Naive thymus-derived CD8-positive, alpha-beta T cell (primary cell): ENCODE results near the gene IDH2. TPM values are rescaled to one million over a fixed set of nuclear protein-coding genes. Genes with fewer than 3 reads are reported as not detected.
A peak's percentile ranks its signal among the peaks of the same experiment; 100 is the strongest.

Experiments
- ATAC-seq, 2 donors: fragments of 150-1000 bp; cut with Tn5 transposase in 1 of 2; sonication (Bioruptor Pico), chemical (Tn5 transposase) in 1 of 2; 1 replicate in 1 of 2; 2 replicates in 1 of 2; pipeline ENCODE4 v1.10.0; 2021; ENCODE audit warnings: mild to moderate bottlenecking in 2 of 2, moderate library complexity in 2 of 2
- POLR2A ChIA-PET: fragments of 350-600 bp; sonication (Branson Sonifier 250); formaldehyde crosslinking; loops from one replicate; lab custom pipeline; 2021; ENCODE audit warnings: antibody characterized with exemption; lab: Charles Lee
- DNase-seq, 10 donors: peaks; one replicate each; pipeline versions ENCODE4 v3.0.0 to v3.0.0-alpha.2; 2020 to 2022
- H3K27ac Mint-ChIP-seq, 10 donors: one replicate each; pipeline ENCODE4 v1.8.0; 2020 to 2022; ENCODE audit warnings: mild to moderate bottlenecking in 10 of 10, mixed read lengths in 10 of 10, moderate library complexity in 4 of 10, inconsistent platforms in 1 of 10
- H3K27me3 Mint-ChIP-seq, 5 donors: one replicate each; pipeline ENCODE4 v1.8.0; 2021 to 2022; ENCODE audit warnings: mixed read lengths in 5 of 5
- H3K36me3 Mint-ChIP-seq, 3 donors: one replicate each; pipeline ENCODE4 v1.8.0; 2020 to 2022; ENCODE audit warnings: mixed read lengths in 3 of 3, mild to moderate bottlenecking in 2 of 3, inconsistent platforms in 1 of 3
- H3K4me1 Mint-ChIP-seq, 4 donors: one replicate each; pipeline ENCODE4 v1.8.0; 2021 to 2022; ENCODE audit warnings: mixed read lengths in 4 of 4
- H3K4me3 Mint-ChIP-seq, 10 donors: one replicate each; pipeline ENCODE4 v1.8.0; 2020 to 2022; ENCODE audit warnings: mild to moderate bottlenecking in 10 of 10, mixed read lengths in 10 of 10, moderate library complexity in 6 of 10, inconsistent platforms in 1 of 10
- H3K9me3 Mint-ChIP-seq, 9 donors: one replicate each; pipeline ENCODE4 v1.8.0; 2020 to 2022; ENCODE audit warnings: mixed read lengths in 9 of 9, mild to moderate bottlenecking in 3 of 9, inconsistent platforms in 1 of 9, moderate library complexity in 1 of 9
- polyA plus RNA-seq, 3 donors: library from polyadenylated mRNA; unstranded; fragments of 300-500 nt; fragmentation: Illumina TruSeq; gene quantifications; one replicate each; pipeline ENCODE4 v1.2.3, GENCODE V29; 2021
- total RNA-seq, 8 experiments: library from RNA in 2 of 8; stranded (reverse) in 2 of 8; gene quantifications; one replicate each; pipeline ENCODE4 v1.2.3 and lab custom pipeline; 2021 to 2026

The IDH2 gene
- total and polyA plus RNA-seq, 5 experiments from 2014 or later, result 26.9 to 97.7 (median 71.5) TPM

DNA sequence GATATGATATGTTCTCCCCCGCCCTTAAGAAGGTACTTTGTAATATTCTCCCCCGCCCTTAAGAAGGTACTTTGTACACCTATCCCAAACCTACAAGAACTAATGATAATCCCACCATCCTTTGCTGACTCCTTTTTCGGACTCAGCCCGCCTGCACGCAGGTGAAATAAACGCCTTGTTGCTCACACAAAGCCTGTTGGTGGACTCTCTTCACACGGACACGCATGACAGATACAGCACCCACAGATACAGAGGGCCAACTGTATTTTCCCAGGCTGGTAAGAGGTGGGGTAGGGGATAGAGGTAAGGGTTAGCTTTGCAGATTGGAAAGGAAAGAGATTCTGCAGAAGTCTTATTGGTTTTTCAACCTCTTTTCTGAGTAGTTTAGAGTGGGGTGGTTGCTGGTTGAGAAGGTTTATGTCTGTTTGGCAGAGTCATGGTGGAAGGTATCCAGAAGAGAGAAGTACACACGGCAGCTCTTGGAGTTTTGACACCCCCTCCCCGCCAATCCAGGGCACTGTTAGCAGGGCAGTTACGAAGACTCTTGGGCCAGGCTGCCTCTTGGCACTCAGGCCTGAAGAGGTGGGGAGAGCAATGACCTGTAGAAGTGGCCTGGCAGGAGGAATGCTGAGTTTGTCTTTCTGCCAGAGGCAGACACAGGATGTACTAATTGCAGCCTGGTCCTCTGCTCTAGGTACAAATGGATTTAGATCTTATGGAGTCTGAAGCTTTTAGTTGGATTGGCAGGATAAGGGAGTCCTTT, 36.0 kb upstream of the IDH2 start:
- POLR2A ChIA-PET, result no interaction called here
- Mint-ChIP-seq H3K27ac (no peak overlapping the region), H3K27me3 (peaks cover 0 to 1% (median 0%) of the 10 kb centered on the region in 5 donors), H3K4me1 (peaks cover 0 to 28% (median 21%) of the 10 kb centered on the region in 4 donors), H3K36me3 (peaks cover 0 to 5% (median 0%) of the 10 kb centered on the region in 3 donors), H3K9me3 (peaks cover 0 to 16% (median 0%) of the 10 kb centered on the region in 9 donors), H3K4me3 (no peak overlapping the region)
- DNase-seq (no peak), ATAC-seq (no peak)

GRCh38 chr15:90132437-90132836, 30.2 kb upstream of the IDH2 start:
- POLR2A ChIA-PET, result no interaction called here
- peaks cover 0 to 3% (median 0%) of the 10 kb centered on the region in 4 donors for H3K4me1 Mint-ChIP-seq
- H3K27me3 Mint-ChIP-seq, result peaks cover 1 to 8% (median 3%) of the 10 kb centered on the region in 5 donors
- no peaks in the 10 kb centered on the region for H3K36me3 Mint-ChIP-seq
- DNase-seq (no peak), ATAC-seq (no peak)
- no peak overlapping the region for H3K27ac Mint-ChIP-seq
- H3K9me3 Mint-ChIP-seq, result peaks cover 0 to 3% (median 0%) of the 10 kb centered on the region in 9 donors
- H3K4me3 Mint-ChIP-seq, result no peak overlapping the region

DNA sequence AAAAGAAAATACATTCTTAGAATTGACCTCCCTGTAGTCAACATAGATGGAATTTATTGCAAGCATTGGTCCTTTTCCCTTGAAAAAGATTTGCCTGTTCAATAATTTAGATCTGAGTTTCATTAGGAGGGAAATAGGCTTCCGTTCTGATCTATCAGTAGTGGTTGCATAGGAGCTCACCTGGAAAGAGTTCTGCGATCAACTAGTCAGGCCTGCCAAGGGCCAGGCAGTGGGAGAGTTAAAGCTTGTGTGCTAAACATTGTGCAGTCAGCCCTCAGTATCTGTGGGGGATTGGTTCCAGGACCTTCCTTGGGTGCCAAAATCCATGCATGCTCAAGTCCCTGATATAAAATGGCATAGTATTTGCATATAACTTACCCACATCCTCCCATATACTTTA, 29.6 kb upstream of the IDH2 start:
- Mint-ChIP-seq H3K36me3 (no peaks in the 10 kb centered on the region), H3K4me3 (no peak overlapping the region), H3K27ac (no peak overlapping the region), H3K27me3 (peaks cover 1 to 8% (median 4%) of the 10 kb centered on the region in 5 donors), H3K9me3 (peaks cover 0 to 3% (median 0%) of the 10 kb centered on the region in 9 donors), H3K4me1 (peaks cover 0 to 3% (median 0%) of the 10 kb centered on the region in 4 donors)
- ATAC-seq (no peak), DNase-seq (no peak)
- POLR2A ChIA-PET, result no interaction called here

GRCh38 chr15:90130291-90130690, 28.0 kb upstream of the IDH2 start:
- peaks cover 0 to 3% (median 0%) of the 10 kb centered on the region in 4 donors for H3K4me1 Mint-ChIP-seq
- peaks cover 0 to 3% (median 0%) of the 10 kb centered on the region in 9 donors for H3K9me3 Mint-ChIP-seq
- POLR2A ChIA-PET, result no interaction called here
- peaks cover 3 to 16% (median 4%) of the 10 kb centered on the region in 5 donors for H3K27me3 Mint-ChIP-seq
- DNase-seq (no peak), ATAC-seq (no peak)
- no peak overlapping the region for H3K27ac Mint-ChIP-seq
- no peak overlapping the region for H3K4me3 Mint-ChIP-seq
- no peaks in the 10 kb centered on the region for H3K36me3 Mint-ChIP-seq

- H3K4me3 Mint-ChIP-seq, result no peak overlapping the region
- no peak overlapping the region for H3K27ac Mint-ChIP-seq
- H3K27me3 Mint-ChIP-seq, result peaks cover 1 to 17% (median 4%) of the 10 kb centered on the region in 5 donors
- DNase-seq (no peak), ATAC-seq (no peak)
- peaks cover 0 to under 1% (median 0%) of the 10 kb centered on the region in 4 donors for H3K4me1 Mint-ChIP-seq
- no peaks in the 10 kb centered on the region for H3K36me3 Mint-ChIP-seq
- H3K9me3 Mint-ChIP-seq, result no peaks in the 10 kb centered on the region
- POLR2A ChIA-PET, result no interaction called here
These were observed 24.5 kb upstream of the IDH2 start for GRCh38 chr15:90126596-90127435.

GRCh38 chr15:90126022-90126421, 23.8 kb upstream of the IDH2 start:
- H3K27me3 Mint-ChIP-seq, result peaks cover 1 to 17% (median 5%) of the 10 kb centered on the region in 5 donors
- ATAC-seq (no peak), DNase-seq (no peak)
- no peaks in the 10 kb centered on the region for H3K9me3 Mint-ChIP-seq
- H3K4me3 Mint-ChIP-seq, result no peak overlapping the region
- H3K4me1 Mint-ChIP-seq, result no peaks in the 10 kb centered on the region
- H3K36me3 Mint-ChIP-seq, result no peaks in the 10 kb centered on the region
- POLR2A ChIA-PET, result no interaction called here
- no peak overlapping the region for H3K27ac Mint-ChIP-seq

DNA sequence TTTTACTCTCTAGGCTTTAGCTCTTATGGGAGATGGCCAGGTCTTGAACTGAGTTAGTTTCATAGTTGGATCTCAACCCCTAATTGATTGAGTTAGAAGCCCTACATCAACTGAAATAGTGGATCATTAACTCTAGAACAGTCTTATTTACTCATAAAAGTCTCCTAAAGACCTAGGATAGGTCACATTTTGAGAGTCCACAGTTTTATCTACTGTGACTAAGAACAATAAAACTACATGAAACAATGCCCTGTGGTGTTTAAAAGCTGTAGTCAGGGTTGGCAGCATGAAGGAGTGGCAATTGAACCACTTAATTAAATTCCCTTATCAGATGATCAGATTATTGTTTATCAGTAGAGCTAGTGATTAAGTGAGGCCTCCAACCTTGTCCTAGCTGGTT, 22.2 kb upstream of the IDH2 start:
- Mint-ChIP-seq H3K4me3 (no peak overlapping the region), H3K27me3 (peaks cover 1 to 17% (median 5%) of the 10 kb centered on the region in 5 donors), H3K9me3 (no peaks in the 10 kb centered on the region), H3K27ac (no peak overlapping the region), H3K36me3 (no peaks in the 10 kb centered on the region), H3K4me1 (no peaks in the 10 kb centered on the region)
- DNase-seq (no peak), ATAC-seq (no peak)
- POLR2A ChIA-PET, result no interaction called here

DNA sequence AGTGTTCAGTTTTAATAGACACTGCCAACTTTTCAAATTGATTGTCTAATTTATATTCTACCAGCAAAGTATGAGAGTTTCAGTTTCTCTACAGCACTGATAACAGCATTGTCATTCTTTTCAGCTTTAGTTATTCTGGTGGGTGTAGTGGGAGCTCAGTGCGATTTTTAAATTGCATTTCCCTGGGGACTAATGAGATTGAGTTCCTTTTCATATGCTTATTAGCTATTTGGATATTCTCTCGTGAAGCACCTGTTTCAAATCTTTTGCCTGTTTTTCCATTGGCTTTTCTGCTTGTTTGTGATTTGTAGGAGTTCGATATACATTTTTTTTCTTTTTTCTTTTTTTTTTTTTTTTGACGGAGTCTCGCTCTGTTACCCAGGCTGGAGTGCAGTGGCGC, 18.8 kb upstream of the IDH2 start:
- DNase-seq (no peak), ATAC-seq (no peak)
- no peak overlapping the region for H3K4me3 Mint-ChIP-seq
- H3K27me3 Mint-ChIP-seq, result peaks cover 0 to 9% (median 1%) of the 10 kb centered on the region in 5 donors
- no peaks in the 10 kb centered on the region for H3K4me1 Mint-ChIP-seq
- no peak overlapping the region for H3K27ac Mint-ChIP-seq
- POLR2A ChIA-PET, result interaction anchor here (0.6 to 0.7 kb wide), 3 partner anchors 20 to 53 kb away, joined by 3 to 6 read pairs (median 5); no protein-coding TSS in a partner anchor
- H3K9me3 Mint-ChIP-seq, result peaks cover 0 to 3% (median 0%) of the 10 kb centered on the region in 9 donors
- no peaks in the 10 kb centered on the region for H3K36me3 Mint-ChIP-seq

- Mint-ChIP-seq H3K4me3 (no peak overlapping the region), H3K27ac (peak overlapping the region in 1 of 10 donors; percentile 80), H3K36me3 (peaks cover 0 to 5% (median 4%) of the 10 kb centered on the region in 3 donors), H3K4me1 (no peaks in the 10 kb centered on the region), H3K27me3 (peaks cover 0 to 4% (median 0%) of the 10 kb centered on the region in 5 donors), H3K9me3 (peaks cover 0 to 9% (median 5%) of the 10 kb centered on the region in 9 donors)
- ATAC-seq (no peak), DNase-seq (no peak)
- POLR2A ChIA-PET, result interaction anchor here (2.0 kb wide), 1 partner anchor 17 kb away, joined by 10 read pairs; the partner anchor contains the start of gene IDH2
These were observed 17.1 kb upstream of the IDH2 start for GRCh38 chr15:90119367-90119766.

DNA sequence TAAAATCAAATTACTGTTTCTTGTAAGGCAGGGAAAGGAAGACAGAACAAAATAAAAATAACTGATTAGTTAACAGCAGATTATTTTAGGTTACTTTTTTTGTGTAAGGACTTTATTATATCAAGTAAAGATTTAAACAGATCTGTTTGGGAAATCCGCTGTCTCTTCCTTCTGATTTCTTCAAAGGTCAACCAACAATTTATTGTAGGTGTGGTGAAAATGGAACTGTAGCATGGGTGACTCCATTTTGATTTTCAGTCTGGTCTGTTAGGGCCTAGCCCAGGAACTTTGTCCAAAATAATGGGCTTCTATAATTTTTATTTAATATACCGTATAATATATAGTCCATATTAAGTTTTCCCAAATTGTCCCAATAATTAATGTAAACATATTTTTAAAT, 13.5 kb upstream of the IDH2 start:
- Mint-ChIP-seq H3K9me3 (peaks cover 0 to 16% (median 9%) of the 10 kb centered on the region in 9 donors), H3K4me1 (no peaks in the 10 kb centered on the region), H3K27me3 (no peaks in the 10 kb centered on the region), H3K27ac (no peak overlapping the region), H3K4me3 (no peak overlapping the region), H3K36me3 (peaks cover 0 to 9% (median 7%) of the 10 kb centered on the region in 3 donors)
- ATAC-seq, result no peak
- DNase-seq, result no peak
- POLR2A ChIA-PET, result no interaction called here

GRCh38 chr15:90114451-90114901, 12.2 kb upstream of the IDH2 start:
- Mint-ChIP-seq H3K4me1 (no peaks in the 10 kb centered on the region), H3K4me3 (no peak overlapping the region), H3K27me3 (no peaks in the 10 kb centered on the region), H3K9me3 (peaks cover 0 to 16% (median 9%) of the 10 kb centered on the region in 9 donors), H3K36me3 (peaks cover 0 to 9% (median 7%) of the 10 kb centered on the region in 3 donors), H3K27ac (no peak overlapping the region)
- POLR2A ChIA-PET, result no interaction called here
- no peak for ATAC-seq
- no peak for DNase-seq

DNA sequence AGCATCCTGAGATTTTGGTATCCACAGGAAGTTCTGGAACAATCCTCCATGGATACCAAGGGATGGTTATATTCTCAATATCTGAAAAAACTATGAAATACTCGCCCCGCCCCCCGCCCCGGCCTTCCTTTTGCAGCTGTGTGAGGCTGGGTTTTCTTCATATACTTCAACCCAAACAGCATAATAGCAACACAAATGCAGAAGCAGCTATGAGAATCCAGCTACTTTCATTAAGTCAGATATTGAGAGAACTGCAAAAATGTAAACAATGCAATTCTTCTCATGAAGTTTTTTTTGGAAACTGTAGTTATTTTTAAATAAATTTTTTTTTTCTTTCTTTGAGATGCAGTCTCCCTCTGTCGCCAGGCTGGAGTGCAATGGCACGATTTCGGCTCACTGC, 10.9 kb upstream of the IDH2 start:
- no peak overlapping the region for H3K4me3 Mint-ChIP-seq
- H3K27ac Mint-ChIP-seq, result no peak overlapping the region
- POLR2A ChIA-PET, result no interaction called here
- ATAC-seq, result no peak
- no peak for DNase-seq
- peaks cover 0 to 9% (median 7%) of the 10 kb centered on the region in 3 donors for H3K36me3 Mint-ChIP-seq
- peaks cover 0 to 16% (median 9%) of the 10 kb centered on the region in 9 donors for H3K9me3 Mint-ChIP-seq
- no peaks in the 10 kb centered on the region for H3K27me3 Mint-ChIP-seq
- H3K4me1 Mint-ChIP-seq, result no peaks in the 10 kb centered on the region
